ENCODE data around the gene CFL2.

DNA sequence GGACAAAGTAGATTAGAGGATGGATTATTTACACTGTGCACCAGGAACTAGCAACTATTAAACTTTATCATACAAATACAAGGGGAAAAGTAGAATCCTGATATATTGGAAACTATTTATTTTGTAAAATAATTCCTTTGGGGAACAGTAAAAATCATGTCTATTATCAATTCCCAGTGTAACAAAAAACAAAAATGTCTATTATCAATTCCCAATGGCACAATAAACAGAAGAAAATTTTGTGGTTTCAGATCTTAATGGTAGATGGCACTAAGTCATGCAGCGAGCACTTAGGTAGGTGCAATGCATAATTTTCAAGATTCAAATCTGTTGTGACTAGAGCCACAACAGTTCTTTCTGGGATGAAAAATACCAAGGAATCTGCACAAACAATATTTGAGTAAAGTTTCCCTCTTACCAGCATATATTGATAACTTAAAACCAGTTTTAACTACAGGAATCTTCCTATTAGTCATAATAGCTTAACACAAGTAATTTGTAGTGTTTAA, 13.7 kb downstream of the CFL2 start:
- TF ChIP-seq POLR2A (IDR thresholded peaks at IDR 0.05; ENCODE audit: low read length) (no peak), GATA1 (IDR thresholded peaks at IDR 0.05; ENCODE audit: low read depth, low read length) (no peak)

Measured in erythroblast (primary cell).